AG09309 (cell line): Measurements from ENCODE around the gene SOHLH2.

Experiments
- DNase-seq: peaks from one replicate; pipeline ENCODE4 v3.0.0-alpha.2; 2010; ENCODE audit warnings: low read depth
- H3K4me3 ChIP-seq: 2 replicates; pipeline ENCODE4 v1.5.1; 2011; ENCODE audit warnings: mild to moderate bottlenecking, low read depth, low read length, moderate library complexity; ENCODE audit not compliant: control insufficient read depth
- TF ChIP-seq, protein P1 (sequence below): IDR thresholded peaks from 2 replicates; pipeline ENCODE4 v1.5.1; 2011; ENCODE audit warnings: mild to moderate bottlenecking, low read depth, low read length, inconsistent platforms; ENCODE audit not compliant: insufficient read depth, control insufficient read depth; ENCODE audit errors: missing control alignments

The SOHLH2 gene

GRCh38 chr13:36158611-36159010 is 55.7 kb downstream of the SOHLH2 start:
- TF ChIP-seq, protein P1, sequence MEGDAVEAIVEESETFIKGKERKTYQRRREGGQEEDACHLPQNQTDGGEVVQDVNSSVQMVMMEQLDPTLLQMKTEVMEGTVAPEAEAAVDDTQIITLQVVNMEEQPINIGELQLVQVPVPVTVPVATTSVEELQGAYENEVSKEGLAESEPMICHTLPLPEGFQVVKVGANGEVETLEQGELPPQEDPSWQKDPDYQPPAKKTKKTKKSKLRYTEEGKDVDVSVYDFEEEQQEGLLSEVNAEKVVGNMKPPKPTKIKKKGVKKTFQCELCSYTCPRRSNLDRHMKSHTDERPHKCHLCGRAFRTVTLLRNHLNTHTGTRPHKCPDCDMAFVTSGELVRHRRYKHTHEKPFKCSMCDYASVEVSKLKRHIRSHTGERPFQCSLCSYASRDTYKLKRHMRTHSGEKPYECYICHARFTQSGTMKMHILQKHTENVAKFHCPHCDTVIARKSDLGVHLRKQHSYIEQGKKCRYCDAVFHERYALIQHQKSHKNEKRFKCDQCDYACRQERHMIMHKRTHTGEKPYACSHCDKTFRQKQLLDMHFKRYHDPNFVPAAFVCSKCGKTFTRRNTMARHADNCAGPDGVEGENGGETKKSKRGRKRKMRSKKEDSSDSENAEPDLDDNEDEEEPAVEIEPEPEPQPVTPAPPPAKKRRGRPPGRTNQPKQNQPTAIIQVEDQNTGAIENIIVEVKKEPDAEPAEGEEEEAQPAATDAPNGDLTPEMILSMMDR: no peak
- no peak overlapping the region for H3K4me3 ChIP-seq
- DNase-seq: no peak

- H3K4me3 ChIP-seq: no peak overlapping the region
- TF ChIP-seq, protein P1: no peak
- no peak for DNase-seq
These were observed 56.9 kb downstream of the SOHLH2 start for GRCh38 chr13:36157480-36157879.

DNA sequence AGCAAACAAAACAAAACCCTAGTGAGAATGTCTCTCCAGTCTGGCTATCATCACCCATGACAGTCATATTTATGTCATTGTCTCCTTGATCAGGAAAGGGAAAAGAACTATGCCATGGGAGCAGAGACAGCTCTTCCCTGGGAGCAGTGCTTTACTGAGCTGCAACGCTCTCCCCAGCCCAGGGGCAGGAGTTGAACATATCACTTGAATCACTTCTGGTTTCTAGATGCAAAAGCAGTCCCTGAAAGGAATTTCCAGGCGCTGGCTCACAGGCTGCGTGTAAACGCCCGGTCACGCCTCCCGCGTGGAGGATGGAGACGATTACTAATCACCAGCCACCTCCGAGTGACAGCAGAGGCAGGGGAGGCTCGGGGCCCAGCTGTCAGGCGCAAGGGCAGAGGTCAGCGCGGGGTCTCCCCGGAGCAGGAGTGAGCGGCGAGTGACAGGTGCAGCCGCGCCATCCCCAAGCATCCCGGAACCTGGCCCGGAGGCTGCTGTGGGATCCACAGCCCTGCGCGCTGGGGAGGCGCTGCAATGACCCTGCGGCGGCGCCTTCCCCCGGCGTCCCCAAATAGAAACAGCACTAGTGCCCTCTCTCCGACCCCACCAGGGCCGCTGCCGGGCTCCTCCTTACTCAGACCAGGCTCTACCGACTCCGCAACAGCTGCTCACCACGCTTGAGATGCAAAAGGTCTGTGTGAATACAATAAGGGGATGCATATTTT is 59.6 kb downstream of the SOHLH2 start:
- TF ChIP-seq, protein P1: no peak
- no peak overlapping the region for H3K4me3 ChIP-seq
- DNase-seq: no peak

DNA sequence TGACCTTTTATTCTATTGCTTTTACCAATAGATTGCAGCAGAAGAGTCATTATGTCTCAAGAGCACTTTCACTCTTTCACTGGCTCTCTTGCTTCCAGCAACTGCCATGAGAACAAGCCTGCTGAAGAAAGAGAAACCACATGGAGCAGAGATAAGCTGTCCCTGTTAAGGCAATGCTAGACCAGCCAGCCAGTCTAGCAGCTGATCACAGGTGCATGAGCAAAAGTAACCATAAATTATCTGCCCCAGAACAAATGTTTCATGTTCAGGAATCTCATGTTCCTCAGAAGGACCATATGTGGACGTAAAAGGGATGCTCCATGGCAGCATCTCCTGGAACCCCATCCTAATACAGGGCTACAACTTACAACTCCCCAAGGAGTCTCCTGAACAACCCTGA is 62.8 kb downstream of the SOHLH2 start:
- TF ChIP-seq, protein P1: no peak
- no peak overlapping the region for H3K4me3 ChIP-seq

GRCh38 chr13:36148446-36148845 is 65.9 kb downstream of the SOHLH2 start:
- DNase-seq: no peak
- H3K4me3 ChIP-seq: no peak overlapping the region
- TF ChIP-seq, protein P1: no peak

More for the DNA sequence above, 62.8 kb downstream of the SOHLH2 start:
- no peak for DNase-seq

DNA sequence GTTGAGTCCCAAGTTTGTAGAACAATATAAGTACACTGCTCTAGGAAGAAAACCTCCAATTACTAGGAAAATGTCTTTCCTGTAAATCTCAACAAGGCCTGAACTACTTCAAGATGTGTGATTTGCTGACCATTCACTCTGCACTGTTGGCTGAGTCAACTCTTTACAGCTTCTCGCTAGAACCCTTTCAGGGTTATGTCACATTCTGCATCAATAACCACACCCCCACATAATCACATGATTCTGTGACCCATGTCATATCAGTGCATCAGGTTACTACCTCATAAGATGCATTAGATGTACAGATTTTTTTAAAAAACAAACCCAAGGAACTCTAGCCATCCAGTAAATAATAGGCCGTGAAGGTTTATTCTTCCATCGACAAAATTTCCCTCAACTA is 67.0 kb downstream of the SOHLH2 start:
- H3K4me3 ChIP-seq: no peak overlapping the region
- TF ChIP-seq, protein P1: no peak
- no peak for DNase-seq

DNA sequence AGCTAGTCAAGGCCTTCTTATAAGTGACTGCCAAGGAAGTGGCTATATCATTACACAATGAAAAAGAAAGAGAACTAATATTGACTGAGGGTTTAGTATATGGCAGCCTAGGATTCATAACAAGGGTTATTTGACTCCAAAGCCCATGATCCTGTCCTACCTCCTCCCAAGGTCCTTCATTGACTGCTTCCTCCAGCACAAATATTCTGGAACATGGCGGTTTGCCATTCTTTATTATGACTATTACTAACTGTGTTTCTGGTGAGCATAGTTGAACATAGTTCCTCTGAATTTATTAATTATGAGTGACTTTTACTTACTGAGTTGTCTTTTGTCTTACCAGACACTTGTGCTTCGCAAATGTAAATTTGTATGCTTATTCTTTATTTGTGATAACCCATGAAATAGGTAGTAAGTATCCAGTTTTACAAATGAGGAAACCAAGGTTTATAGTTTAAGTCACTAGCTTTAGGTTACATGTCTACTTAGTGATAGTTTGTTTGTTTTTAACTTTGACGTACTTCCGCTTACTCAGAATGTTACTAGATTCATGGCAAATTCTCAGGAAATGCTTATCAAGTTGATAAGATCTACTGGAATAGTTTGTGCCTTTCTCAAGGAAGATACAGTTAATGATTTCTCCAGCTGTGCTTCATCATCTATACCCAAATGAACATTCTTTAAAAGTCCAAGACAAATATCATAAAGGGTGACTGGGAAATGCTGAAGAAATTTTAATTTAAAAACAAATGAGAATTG is 67.7 kb downstream of the SOHLH2 start:
- no peak overlapping the region for H3K4me3 ChIP-seq
- TF ChIP-seq, protein P1: no peak
- no peak for DNase-seq
